HG03064 (cell line): ENCODE data around the gene F9.
A peak's percentile ranks its signal among the peaks of the same experiment; 100 is the strongest.
"Not testable (repeated sequence)": the region's sequence is repeated elsewhere in the genome, so short reads cannot be mapped to it uniquely, and the experiment has no call there.

Experiments
- ATAC-seq: cut with Tn5 transposase; IDR thresholded peaks from one replicate; pipeline ENCODE4 v1.9.1; 2021; ENCODE audit warnings: low read depth; ENCODE audit not compliant: unreplicated experiment

Gene F9

DNA sequence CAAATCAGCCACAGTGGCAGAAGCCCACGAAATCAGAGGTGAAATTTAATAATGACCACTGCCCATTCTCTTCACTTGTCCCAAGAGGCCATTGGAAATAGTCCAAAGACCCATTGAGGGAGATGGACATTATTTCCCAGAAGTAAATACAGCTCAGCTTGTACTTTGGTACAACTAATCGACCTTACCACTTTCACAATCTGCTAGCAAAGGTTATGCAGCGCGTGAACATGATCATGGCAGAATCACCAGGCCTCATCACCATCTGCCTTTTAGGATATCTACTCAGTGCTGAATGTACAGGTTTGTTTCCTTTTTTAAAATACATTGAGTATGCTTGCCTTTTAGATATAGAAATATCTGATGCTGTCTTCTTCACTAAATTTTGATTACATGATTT, at the start of gene F9:
Gene F9, plus strand, starts transcription at position 190 of the 400 bp plus-strand sequence. Its CDS starts 26 bp downstream, at position 216.
- no peak for ATAC-seq

GRCh38 chrX:139483699-139484098, 46.8 kb upstream of the F9 start:
- ATAC-seq = no peak

GRCh38 chrX:139484591-139484990, 45.9 kb upstream of the F9 start:
- ATAC-seq = no peak

DNA sequence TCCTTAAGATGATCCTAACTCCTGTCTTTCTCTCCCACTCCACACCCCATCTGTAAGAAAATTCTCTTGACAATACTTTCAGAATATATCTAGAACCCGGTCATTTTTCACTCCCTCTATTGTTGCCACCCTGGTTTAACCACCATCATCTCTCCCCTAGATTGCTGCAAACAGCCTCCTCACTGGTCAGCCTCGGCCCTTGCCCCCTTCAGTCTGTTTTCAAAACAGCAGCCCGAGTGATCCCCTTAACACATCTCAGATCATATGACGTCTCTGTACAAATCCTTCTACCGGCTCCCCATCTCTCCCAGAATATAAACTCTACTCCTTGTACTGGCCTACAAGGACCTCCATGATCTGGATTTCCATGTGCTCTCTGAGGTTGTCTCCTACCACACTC, 35.2 kb upstream of the F9 start:
- ATAC-seq = no peak

DNA sequence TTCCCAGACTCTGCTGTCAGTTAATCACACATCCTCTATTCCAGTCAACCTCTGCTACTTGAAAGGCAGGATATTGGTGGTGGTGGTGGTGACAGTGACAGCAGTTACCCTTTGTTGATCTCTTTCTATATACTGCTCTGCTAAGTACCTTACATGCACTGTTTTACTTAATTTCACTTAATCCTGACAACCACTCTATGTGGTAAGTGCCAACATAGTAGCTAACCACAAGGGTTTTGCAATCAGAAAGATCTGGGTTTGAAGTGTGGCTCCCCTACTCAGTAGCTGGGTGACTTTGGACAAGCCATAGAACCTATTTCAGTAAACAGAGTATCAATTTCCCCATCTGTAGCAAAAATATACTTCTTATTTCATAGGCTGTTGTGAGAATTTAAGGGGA, 24.2 kb upstream of the F9 start:
- ATAC-seq = no peak

DNA sequence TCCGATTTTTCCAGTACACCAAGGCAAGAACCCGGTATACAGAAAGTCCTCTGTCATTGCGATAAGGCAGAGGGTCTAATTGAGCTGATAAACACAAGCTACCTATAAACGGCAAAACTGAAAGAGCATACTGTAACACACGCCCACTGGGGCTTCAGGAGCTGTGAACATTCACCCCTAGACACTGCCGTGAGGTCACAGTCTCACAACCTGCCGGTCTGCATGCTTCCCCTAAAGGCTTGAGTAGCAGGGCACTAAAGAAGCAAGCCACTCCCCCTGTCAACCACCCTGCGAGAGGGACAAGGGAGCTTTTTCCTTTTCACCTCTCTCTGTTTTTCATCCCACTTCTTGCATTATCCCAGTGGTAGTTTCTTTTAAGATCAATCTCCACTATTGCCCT, 22.4 kb upstream of the F9 start:
- no peak for ATAC-seq

- ATAC-seq = no peak
Observed at GRCh38 chrX:139518475-139518874, 12.1 kb upstream of the F9 start.

- ATAC-seq = not testable (repeated sequence)
Observed at GRCh38 chrX:139528829-139529228, 1.7 kb upstream of the F9 start.

DNA sequence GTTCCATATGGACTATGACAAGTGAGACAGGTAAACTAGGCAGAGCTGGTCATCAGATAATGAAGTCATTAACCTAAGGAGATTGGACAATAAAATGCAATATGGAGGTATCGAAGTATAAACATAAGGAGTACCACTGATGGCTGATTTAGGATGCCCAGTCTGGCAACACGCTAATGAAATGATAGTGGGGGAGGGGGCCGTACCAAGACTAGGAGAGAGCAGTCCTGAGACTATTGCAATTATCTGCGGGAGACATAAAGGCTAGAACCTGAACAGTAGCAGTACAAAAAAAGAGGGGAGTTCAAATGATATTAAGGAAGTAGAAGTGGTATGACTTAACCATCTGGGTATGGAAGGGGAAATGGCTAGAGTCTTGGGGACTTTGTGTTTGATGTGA, 2.3 kb downstream of the F9 start:
- ATAC-seq = no peak

DNA sequence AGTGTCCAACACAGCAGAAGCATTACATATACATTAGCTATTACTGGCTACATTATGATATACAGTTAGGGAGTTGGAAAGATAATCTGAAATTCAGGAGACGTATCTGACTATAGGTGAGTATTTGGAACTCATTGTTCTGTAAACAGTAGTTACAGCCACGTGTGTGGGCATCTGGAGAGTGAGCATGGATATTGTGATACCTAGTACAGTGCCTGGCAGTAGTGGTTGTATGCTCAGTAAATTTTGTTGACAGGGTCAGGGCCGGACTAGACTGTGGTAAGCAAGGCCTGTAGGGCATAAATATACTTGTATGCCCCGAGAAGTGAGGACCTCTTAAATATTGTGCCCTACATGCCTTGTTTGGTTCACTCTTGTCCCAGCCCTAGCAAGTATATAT, 2.9 kb downstream of the F9 start:
- ATAC-seq = no peak

DNA sequence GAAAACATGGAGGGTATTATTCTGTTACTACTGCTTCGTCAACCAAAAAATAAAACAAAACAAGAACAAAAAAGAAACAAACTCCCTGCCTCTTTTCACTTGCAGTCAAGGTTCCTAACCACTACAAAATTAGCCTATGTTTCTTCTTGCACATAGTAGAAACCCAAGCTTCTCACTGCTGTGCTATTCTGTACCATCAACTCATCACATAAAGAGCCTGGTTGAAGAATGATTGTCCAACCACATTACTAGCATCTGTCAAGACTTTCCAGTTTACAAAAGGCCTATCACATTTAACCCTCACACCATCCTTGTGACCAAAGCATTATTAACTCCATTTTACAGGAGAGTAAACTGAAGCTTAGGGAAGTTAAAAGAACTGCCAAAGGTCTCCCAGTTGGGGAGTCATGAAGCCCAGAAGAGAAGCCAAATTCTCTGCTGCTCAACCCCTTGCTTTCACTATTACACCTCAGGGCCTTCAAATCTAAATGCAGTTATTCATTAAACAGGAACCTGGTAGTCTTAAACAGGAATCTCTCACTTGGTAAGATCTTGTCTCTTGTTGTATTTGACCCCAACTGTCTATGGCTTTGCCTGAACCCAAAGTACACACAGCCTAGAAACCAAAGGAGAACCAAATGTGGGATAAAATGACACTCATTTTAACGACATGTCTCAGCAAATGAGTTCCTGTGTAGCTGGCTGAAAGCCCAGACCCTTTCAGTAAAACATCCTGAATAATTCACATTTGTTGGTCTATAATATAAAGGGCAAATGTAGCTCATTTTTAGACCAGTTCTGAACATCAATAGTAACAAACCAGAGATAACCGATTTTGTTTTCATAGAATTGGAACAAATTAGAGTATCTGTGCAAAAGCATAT, 8.6 kb downstream of the F9 start:
- ATAC-seq = peak; percentile 85

DNA sequence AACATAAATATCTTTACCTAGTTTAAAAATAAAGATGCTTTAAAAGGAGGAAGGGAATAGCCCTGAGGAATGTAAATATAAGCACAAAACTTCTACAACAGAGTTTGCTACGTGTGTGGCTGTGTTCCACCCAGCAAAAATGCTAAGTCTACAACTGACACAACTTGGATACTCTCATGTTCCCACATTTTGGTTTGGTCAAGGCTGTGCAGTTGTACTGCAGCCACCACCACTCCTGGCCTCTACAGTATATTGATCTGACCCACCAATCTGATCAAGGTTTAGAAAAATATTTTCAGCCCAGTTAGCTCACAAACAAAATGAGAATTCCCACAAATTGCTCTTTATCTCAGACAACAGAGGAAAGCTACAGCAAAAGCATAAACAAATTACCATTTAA, 12.1 kb downstream of the F9 start:
- no peak for ATAC-seq

- no peak for ATAC-seq
Observed at GRCh38 chrX:139543920-139544319, 13.4 kb downstream of the F9 start.

DNA sequence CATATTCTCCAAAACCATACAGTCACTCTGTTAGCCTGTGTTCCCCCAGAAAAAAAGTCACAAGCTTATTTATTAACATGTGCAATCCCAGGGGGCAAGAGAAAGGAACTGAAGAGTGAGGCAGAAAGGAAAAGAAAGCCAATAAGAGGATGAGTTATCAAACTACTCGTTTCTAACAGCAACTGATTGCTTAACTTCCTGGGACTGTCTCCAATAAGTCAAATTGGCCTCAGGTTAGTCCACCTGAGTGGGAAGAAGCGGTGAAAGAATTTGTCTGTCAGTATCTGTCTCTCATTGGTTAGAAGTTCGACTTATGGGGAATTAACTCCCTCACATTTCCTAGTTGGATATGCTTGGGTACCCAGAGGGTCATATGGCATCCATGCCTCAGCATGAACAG, 14.1 kb downstream of the F9 start:
- no peak for ATAC-seq

- peak; percentile 38 for ATAC-seq
Observed at GRCh38 chrX:139554376-139554775, 23.8 kb downstream of the F9 start.

- no peak for ATAC-seq
Observed at GRCh38 chrX:139554991-139555675, 24.6 kb downstream of the F9 start.

GRCh38 chrX:139559383-139560042, 29.0 kb downstream of the F9 start:
- peak; percentile 66 for ATAC-seq

DNA sequence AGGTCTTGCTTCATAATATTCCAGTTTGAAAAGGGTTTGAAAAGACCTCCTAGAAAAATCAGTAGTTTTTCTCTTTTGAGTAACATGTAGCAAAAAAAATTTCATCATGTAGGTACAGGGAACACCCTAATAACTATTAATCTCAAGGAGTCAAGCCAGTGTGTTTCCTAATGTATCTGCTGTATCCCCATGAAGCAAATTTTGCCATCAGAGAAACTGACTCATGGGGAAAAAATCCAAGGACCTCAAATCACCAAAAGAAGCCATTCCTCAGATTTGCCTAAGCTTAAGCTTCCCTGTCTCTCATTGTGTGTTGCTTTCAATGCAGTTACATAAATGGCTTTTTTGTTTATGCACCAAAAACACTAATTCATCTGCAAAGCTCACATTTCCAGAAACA, 29.7 kb downstream of the F9 start:
- ATAC-seq = no peak

- no peak for ATAC-seq
Observed at GRCh38 chrX:139563251-139563650, 32.7 kb downstream of the F9 start.

GRCh38 chrX:139566981-139567380, 36.4 kb downstream of the F9 start:
- ATAC-seq = no peak

- no peak for ATAC-seq
Observed at GRCh38 chrX:139581068-139581467, 50.5 kb downstream of the F9 start.
